Activated B cell treated with CpG ODN at 0.5 μM for 24 hours (primary cell): Measurements from ENCODE around the gene PRKCE. TPM values are rescaled to one million over a fixed set of nuclear protein-coding genes. Genes with fewer than 3 reads are reported as not detected.

Source experiments
- ATAC-seq: fragments of 200-7000 bp; cut with Tn5 transposase; one replicate; pipeline ENCODE4 v1.10.0; 2021; ENCODE audit warnings: low read depth, mild to moderate bottlenecking, moderate library complexity
- CTCF ChIA-PET: fragments of 350-600 bp; sonication (Branson Sonifier 250); formaldehyde crosslinking; loops from one replicate; lab custom pipeline; 2021; ENCODE audit warnings: antibody characterized with exemption; lab: Charles Lee
- POLR2A ChIA-PET: fragments of 350-600 bp; sonication (Branson Sonifier 250); formaldehyde crosslinking; loops from one replicate; lab custom pipeline; 2021; ENCODE audit warnings: antibody characterized with exemption; lab: Charles Lee
- DNase-seq: peaks from one replicate; pipeline ENCODE4 v3.0.0; 2022
- H3K27ac Mint-ChIP-seq: one replicate; pipeline ENCODE4 v1.8.0; 2020; ENCODE audit warnings: mixed read lengths
- H3K27me3 Mint-ChIP-seq: one replicate; pipeline ENCODE4 v1.8.0; 2021; ENCODE audit warnings: mixed read lengths
- H3K36me3 Mint-ChIP-seq: one replicate; pipeline ENCODE4 v1.8.0; 2021; ENCODE audit warnings: low read depth, mixed read lengths
- H3K4me1 Mint-ChIP-seq: one replicate; pipeline ENCODE4 v1.8.0; 2021; ENCODE audit warnings: mixed read lengths
- H3K4me3 Mint-ChIP-seq: one replicate; pipeline ENCODE4 v1.8.0; 2020; ENCODE audit warnings: mild to moderate bottlenecking, mixed read lengths
- H3K9me3 Mint-ChIP-seq: one replicate; pipeline ENCODE4 v1.8.0; 2020; ENCODE audit warnings: mixed read lengths
- CTCF ChIP-seq: fragments of 200-600 bp; IDR thresholded peaks from one replicate; pipeline ENCODE4 v1.8.0; 2022; ENCODE audit warnings: antibody characterized with exemption, mild to moderate bottlenecking
- intact Hi-C: fragments of 100-400 bp; cut with micrococcal nuclease; formaldehyde crosslinking; loops from one replicate; pipeline ENCODE4 v1.15.1; 2024
- total RNA-seq: library from RNA; stranded (reverse); gene quantifications from 2 replicates; pipeline ENCODE4 v1.2.3, GENCODE V29; 2022

Gene PRKCE
- total RNA-seq, 1 donor from 2014 or later: 53.8 TPM

DNA sequence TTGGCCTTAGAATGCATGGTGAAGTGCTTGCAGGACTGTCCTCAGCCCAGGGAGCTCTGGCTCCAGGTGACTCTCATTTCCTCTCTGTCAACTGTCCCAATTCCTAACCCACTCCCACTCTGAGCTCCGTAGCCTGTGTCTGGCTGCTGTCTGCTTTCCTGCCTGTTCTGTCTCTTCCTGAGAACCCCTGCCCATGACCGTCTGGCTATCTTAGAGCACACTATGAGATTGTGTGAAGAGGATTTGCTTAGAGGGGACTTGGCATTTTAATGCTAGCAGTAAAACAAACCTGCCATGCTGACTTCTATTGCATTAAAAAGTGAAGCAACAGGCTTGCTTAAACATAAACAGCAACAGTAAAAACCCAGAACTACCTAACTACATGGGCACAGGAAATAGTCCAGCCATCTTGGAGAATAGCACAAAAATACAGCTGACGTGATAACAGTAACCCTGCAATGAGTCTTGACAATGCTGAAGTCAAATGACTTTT, 234.7 kb downstream of the PRKCE start:
- no peaks in the 10 kb centered on the region for H3K27me3 Mint-ChIP-seq
- H3K9me3 Mint-ChIP-seq: no peaks in the 10 kb centered on the region
- ATAC-seq (no peak), DNase-seq (no peak)
- peaks cover 67% of the 10 kb centered on the region for H3K4me1 Mint-ChIP-seq
- CTCF ChIA-PET: no interaction called here
- POLR2A ChIA-PET: interaction anchor here (1.1 to 1.3 kb wide), 3 partner anchors 18 to 236 kb away, joined by 3 to 8 read pairs (median 3); no protein-coding TSS in a partner anchor
- H3K27ac Mint-ChIP-seq: no peak overlapping the region
- intact Hi-C loops: no loop called here
- H3K4me3 Mint-ChIP-seq: no peak overlapping the region
- H3K36me3 Mint-ChIP-seq: peaks cover 10% of the 10 kb centered on the region
- TF ChIP-seq CTCF: no peak

DNA sequence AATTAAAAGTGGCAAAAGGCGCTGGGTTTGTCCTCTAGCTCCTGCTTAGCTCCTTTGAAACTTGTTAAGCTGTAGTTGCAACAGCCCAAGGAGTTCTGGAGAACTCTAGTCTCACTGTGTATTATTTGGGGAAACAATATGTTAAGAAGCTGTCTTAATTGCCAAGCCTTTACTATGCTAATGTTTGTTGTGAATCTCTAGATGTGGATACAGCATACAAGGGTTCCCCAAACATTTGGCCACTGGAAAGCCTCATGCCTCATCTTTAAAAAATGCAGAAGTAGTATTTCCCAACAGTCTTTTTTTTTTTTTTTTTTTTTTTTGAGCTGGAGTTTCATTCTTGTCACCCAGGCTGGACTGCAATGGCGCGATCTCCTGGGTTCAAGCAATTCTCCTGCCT, 236.7 kb downstream of the PRKCE start:
- no peaks in the 10 kb centered on the region for H3K36me3 Mint-ChIP-seq
- DNase-seq: no peak
- no peak overlapping the region for H3K4me3 Mint-ChIP-seq
- ATAC-seq: no peak
- H3K9me3 Mint-ChIP-seq: no peaks in the 10 kb centered on the region
- ChIA-PET CTCF (no interaction called here), POLR2A (interaction anchor here (0.6 to 0.7 kb wide), 4 partner anchors 11 to 1582 kb away, joined by 3 to 8 read pairs (median 4); no protein-coding TSS in a partner anchor)
- no peak for TF ChIP-seq CTCF
- intact Hi-C loops: loop anchor here (2.0 kb wide), 2 partner anchors 43 to 45 kb away; no protein-coding TSS in a partner anchor
- H3K4me1 Mint-ChIP-seq: peaks cover 86% of the 10 kb centered on the region
- no peak overlapping the region for H3K27ac Mint-ChIP-seq
- no peaks in the 10 kb centered on the region for H3K27me3 Mint-ChIP-seq

DNA sequence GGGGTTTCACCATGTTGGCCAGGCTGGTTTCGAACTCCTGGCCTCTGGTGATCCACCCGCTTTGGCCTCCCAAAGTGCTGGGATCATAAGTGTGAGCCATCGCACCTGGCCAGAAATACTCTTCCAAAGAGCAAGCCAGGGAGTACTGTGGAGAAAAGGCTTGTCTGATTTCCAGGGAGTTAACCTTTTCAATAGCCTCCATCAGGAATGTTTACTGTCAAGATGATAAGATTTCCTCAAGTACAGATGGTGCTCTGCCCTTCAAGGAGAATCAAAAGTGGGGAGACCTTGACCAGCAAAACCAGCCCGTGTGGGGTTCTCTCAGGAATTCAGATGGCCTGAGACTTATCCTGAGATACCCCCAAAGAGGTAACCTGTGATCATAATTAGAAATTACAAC, 237.2 kb downstream of the PRKCE start:
- CTCF ChIA-PET: interaction anchor here (1.7 kb wide), 1 partner anchor 54 kb away, joined by 5 read pairs; no protein-coding TSS in a partner anchor
- intact Hi-C loops: loop anchor here (1.0 to 2.0 kb wide), 5 partner anchors 21 to 239 kb away; no protein-coding TSS in a partner anchor
- peaks cover 88% of the 10 kb centered on the region for H3K4me1 Mint-ChIP-seq

GRCh38 chr2:45889053-45889452, 237.6 kb downstream of the PRKCE start:
- POLR2A ChIA-PET: interaction anchor here (1.0 to 2.4 kb wide), 9 partner anchors 21 to 239 kb away, joined by 3 to 20 read pairs (median 6); partner anchors contain the start of gene PRKCE
- CTCF ChIA-PET: interaction anchor here (1.0 to 1.7 kb wide), 5 partner anchors 25 to 160 kb away, joined by 3 to 6 read pairs (median 4); no protein-coding TSS in a partner anchor

More for the DNA sequence above, 237.2 kb downstream of the PRKCE start:
- peak overlapping the region; percentile 51 for H3K27ac Mint-ChIP-seq
- no peak for TF ChIP-seq CTCF
- ATAC-seq: no peak
- POLR2A ChIA-PET: interaction anchor here (0.6 to 1.5 kb wide), 4 partner anchors 27 to 1582 kb away, joined by 3 to 4 read pairs (median 4); no protein-coding TSS in a partner anchor
- no peak for DNase-seq
- no peak overlapping the region for H3K4me3 Mint-ChIP-seq
- no peaks in the 10 kb centered on the region for H3K9me3 Mint-ChIP-seq
- no peaks in the 10 kb centered on the region for H3K27me3 Mint-ChIP-seq
- H3K36me3 Mint-ChIP-seq: no peaks in the 10 kb centered on the region

More at GRCh38 chr2:45889053-45889452, 237.6 kb downstream of the PRKCE start:
- H3K9me3 Mint-ChIP-seq: no peaks in the 10 kb centered on the region
- peak overlapping the region; percentile 36 for H3K4me3 Mint-ChIP-seq
- H3K27ac Mint-ChIP-seq: peak overlapping the region; percentile 51
- TF ChIP-seq CTCF: no peak
- intact Hi-C loops: loop anchor here (1.0 to 2.0 kb wide), 5 partner anchors 20 to 240 kb away; no protein-coding TSS in a partner anchor
- DNase-seq (no peak), ATAC-seq (peak; percentile 79)
- H3K36me3 Mint-ChIP-seq: no peaks in the 10 kb centered on the region
- no peaks in the 10 kb centered on the region for H3K27me3 Mint-ChIP-seq
- peaks cover 90% of the 10 kb centered on the region for H3K4me1 Mint-ChIP-seq
